NT2/D1 (cell line): ENCODE measurements around the gene CDC42EP5.

Experiments used
- DNase-seq: peaks from one replicate; pipeline ENCODE4 v3.0.0-alpha.2; 2011; ENCODE audit warnings: low read depth, low spot score
- H3K27me3 ChIP-seq: 2 replicates; pipeline ENCODE4 v1.6.0; 2011; ENCODE audit warnings: mild to moderate bottlenecking; ENCODE audit not compliant: insufficient read length, insufficient read depth
- H3K36me3 ChIP-seq: 2 replicates; pipeline ENCODE4 v1.6.1; 2011; ENCODE audit warnings: mild to moderate bottlenecking, low read length, mixed read lengths; ENCODE audit not compliant: insufficient read depth, insufficient read length
- H3K4me1 ChIP-seq: 2 replicates; pipeline ENCODE4 v1.5.1; 2011; ENCODE audit not compliant: insufficient read depth, insufficient read length
- H3K4me3 ChIP-seq: 2 replicates; pipeline ENCODE4 v1.5.1; 2011; ENCODE audit warnings: low read depth; ENCODE audit not compliant: insufficient read length
- H3K9ac ChIP-seq: 2 replicates; pipeline ENCODE4 v1.6.0; 2011; ENCODE audit warnings: low read depth; ENCODE audit not compliant: insufficient read length
- H3K9me3 ChIP-seq: 2 replicates; pipeline ENCODE4 v1.5.1; 2011; ENCODE audit warnings: mild to moderate bottlenecking, low read length; ENCODE audit not compliant: insufficient read depth
- SUZ12 ChIP-seq: IDR thresholded peaks from 2 replicates; pipeline ENCODE4 v1.6.1; 2011; ENCODE audit not compliant: insufficient read length, insufficient read depth; ENCODE audit errors: extremely low read depth
- YY1 ChIP-seq: IDR thresholded peaks from 2 replicates; pipeline ENCODE4 v1.6.1; 2011; ENCODE audit not compliant: insufficient read length, insufficient read depth
- ZNF274 ChIP-seq: IDR thresholded peaks from 2 replicates; pipeline ENCODE4 v1.6.1; 2011; ENCODE audit warnings: mild to moderate bottlenecking, low read depth, low read length

The CDC42EP5 gene

DNA sequence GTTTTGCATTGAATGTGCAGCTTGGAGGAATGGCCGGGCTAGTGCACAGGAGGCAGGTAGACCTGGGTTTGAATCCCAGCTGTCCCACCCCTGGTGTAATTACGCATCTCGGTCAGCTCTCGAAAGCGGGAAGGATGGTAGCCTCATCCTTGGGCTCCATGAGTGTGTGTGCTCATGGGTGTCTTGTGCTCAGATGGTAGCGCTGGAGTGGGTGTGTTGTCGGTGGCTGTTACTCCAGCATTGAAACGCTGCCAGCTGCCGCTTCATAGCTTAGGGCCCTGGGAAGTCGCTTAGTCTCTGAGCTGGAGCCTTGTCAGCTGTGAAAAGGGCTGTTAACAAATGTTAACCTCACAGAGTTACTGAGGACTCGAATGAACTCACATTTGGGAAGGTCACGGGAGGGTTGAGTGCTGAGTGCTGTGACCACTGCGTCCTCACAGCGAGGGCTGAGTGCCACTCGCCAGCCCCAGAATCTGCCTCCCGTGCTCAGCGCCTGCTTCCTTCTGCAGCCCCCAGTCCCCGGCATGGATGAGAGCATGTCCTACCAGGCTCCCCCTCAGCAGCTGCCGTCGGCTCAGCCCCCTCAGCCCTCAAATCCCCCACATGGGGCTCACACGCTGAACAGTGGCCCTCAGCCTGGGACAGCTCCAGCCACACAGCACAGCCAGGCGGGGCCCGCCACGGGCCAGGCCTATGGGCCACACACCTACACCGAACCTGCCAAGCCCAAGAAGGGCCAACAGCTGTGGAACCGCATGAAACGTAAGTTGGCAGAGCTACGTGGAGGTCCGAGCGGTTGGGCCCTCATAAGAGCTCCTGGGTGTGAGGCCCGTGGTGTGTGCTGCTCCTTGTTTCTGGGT, 18.9 kb downstream of the CDC42EP5 start:
- no peaks in the 10 kb centered on the region for H3K27me3 ChIP-seq
- TF ChIP-seq ZNF274 (no peak), SUZ12 (no peak), YY1 (no peak)
- no peak overlapping the region for H3K4me3 ChIP-seq
- peaks cover 91% of the 10 kb centered on the region for H3K36me3 ChIP-seq
- H3K4me1 ChIP-seq, result peaks cover 14% of the 10 kb centered on the region
- DNase-seq, result no peak
- no peak overlapping the region for H3K9ac ChIP-seq
- H3K9me3 ChIP-seq, result no peaks in the 10 kb centered on the region

DNA sequence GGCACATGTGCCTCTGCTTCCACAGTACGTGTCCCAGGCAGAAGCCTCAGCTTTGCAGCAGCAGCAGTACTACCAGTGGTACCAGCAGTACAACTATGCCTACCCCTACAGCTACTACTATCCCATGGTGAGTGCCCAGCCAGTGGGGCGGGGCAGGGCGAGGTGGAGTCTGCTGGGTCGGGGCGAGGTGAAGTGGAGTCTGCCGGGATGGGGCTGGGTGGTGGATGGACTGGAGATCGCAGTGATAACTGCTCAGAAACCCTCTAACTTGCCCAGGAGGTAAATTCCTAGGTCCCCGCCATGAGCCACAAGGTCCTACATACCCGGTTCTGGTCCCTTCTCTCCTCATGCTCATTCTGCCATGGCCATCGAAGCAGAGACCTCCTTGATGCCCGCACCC, 20.5 kb downstream of the CDC42EP5 start:
- H3K9ac ChIP-seq, result no peak overlapping the region

GRCh38 chr19:54451997-54452396, 21.1 kb downstream of the CDC42EP5 start:
- peaks cover 72% of the 10 kb centered on the region for H3K36me3 ChIP-seq
- no peak overlapping the region for H3K4me3 ChIP-seq
- DNase-seq, result no peak
- no peak for TF ChIP-seq ZNF274
- no peak for TF ChIP-seq YY1
- no peak for TF ChIP-seq SUZ12
- peaks cover 9% of the 10 kb centered on the region for H3K4me1 ChIP-seq
- H3K9me3 ChIP-seq, result no peaks in the 10 kb centered on the region
- H3K27me3 ChIP-seq, result no peaks in the 10 kb centered on the region
- H3K9ac ChIP-seq, result no peak overlapping the region

More for the DNA sequence above, 20.5 kb downstream of the CDC42EP5 start:
- TF ChIP-seq YY1 (no peak), SUZ12 (no peak), ZNF274 (no peak)
- peaks cover 76% of the 10 kb centered on the region for H3K36me3 ChIP-seq
- no peak overlapping the region for H3K4me3 ChIP-seq
- no peaks in the 10 kb centered on the region for H3K9me3 ChIP-seq
- H3K4me1 ChIP-seq, result peaks cover 9% of the 10 kb centered on the region
- DNase-seq, result no peak
- no peaks in the 10 kb centered on the region for H3K27me3 ChIP-seq

DNA sequence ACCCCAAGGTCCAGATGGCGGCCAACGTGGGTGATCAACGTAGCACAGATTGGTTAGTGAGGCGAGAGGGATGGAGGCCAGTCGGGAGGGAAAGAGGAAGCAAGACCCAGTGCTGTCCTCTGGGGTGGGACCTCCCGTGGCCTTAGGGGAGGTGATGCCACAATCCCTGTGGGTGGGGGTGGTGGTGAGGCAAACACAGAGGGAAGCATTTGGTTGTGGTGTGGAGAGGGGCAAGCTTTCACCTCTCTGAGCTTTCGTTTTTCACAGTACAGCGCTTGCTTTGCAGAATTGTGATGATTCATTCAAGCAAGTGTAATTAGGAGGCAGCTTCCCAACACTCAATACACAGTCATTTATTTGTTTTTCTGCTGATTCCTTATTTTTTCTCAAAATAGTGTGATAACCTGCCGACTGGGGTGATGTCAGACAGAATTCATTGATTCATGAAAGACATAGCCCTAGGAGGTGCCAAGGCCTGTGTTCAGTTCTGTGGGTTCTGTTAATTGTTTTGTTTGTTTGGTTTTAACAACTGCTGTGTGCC, 21.7 kb downstream of the CDC42EP5 start:
- no peaks in the 10 kb centered on the region for H3K27me3 ChIP-seq
- peaks cover 66% of the 10 kb centered on the region for H3K36me3 ChIP-seq
- TF ChIP-seq ZNF274 (no peak), SUZ12 (no peak), YY1 (no peak)
- no peak overlapping the region for H3K4me3 ChIP-seq
- DNase-seq, result no peak
- peaks cover 9% of the 10 kb centered on the region for H3K4me1 ChIP-seq
- H3K9me3 ChIP-seq, result no peaks in the 10 kb centered on the region
- no peak overlapping the region for H3K9ac ChIP-seq

- Histone ChIP-seq H3K4me3 (peak overlapping the region; percentile 88), H3K36me3 (peaks cover 60% of the 10 kb centered on the region), H3K27me3 (no peaks in the 10 kb centered on the region), H3K9me3 (no peaks in the 10 kb centered on the region), H3K9ac (peak overlapping the region; percentile 96), H3K4me1 (peaks cover 9% of the 10 kb centered on the region)
- no peak for DNase-seq
- TF ChIP-seq ZNF274, result no peak
- no peak for TF ChIP-seq YY1
- no peak for TF ChIP-seq SUZ12
Observed at GRCh38 chr19:54449701-54450069, 23.4 kb downstream of the CDC42EP5 start.

DNA sequence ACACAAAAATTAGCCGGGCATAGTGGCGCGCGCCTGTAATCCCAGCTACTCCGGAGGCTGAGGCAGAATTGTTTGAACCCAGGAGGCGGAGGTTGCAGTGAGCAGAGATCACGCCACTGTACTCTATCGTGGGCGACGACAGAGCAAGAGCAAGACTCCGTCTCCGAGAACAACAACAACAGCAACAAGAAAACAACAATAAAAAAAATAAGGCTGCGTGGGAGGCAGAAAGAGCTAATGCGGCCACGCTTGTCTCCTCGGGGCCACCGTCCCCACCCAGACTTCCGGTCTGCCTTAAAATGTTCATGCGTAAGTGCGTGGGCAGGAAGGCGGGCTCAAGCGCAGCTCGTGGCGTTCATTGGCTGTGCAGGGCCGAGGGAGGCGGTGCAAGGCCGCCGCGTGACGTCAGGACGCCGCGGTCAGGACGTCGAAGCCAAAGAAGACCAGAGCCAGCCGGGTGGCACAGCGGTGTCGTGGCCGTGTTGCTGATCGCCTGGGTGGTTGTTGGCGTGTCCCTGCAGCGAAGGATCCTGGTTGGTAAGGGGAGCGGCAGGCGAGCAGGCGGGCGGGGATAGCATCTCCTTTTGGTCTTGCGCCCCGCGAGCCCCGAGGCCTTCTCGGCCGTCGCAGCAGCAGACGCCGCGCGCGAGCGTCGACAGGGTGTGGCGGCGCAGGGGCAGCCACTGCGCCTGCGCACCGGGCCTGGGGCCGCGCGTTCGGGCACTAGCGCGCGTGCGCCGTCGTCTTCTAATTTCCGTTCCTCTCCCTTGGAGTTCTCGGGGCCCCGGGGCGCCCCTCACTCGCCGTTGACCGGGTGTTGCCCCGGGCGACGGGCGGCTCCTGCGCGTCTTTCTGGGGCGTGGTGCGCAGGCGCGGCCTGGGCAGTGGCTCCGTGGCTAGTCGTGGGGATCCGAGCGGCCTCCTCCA, 24.1 kb downstream of the CDC42EP5 start, which contains the start of gene LENG8:
TSS of gene LENG8 (plus strand) at position 426 of the 927 bp plus-strand sequence. CDS start 2,146 bp downstream, outside the sequence.
- peak; percentile 87 for DNase-seq
- Histone ChIP-seq H3K4me3 (peak within 1 kb of the TSS; percentile 88), H3K4me1 (peaks cover 9% of the 10 kb centered on the region), H3K9ac (peak within 1 kb of the TSS; percentile 96), H3K9me3 (no peaks in the 10 kb centered on the region), H3K27me3 (no peaks in the 10 kb centered on the region), H3K36me3 (peaks cover 55% of the 10 kb centered on the region)
- TF ChIP-seq YY1, result no peak
